IMR-90 (cell line): ENCODE data around the gene ARHGAP18. TPM values are rescaled to one million over a fixed set of nuclear protein-coding genes. Genes with fewer than 3 reads are reported as not detected.
A peak's percentile ranks its signal among the peaks of the same experiment; 100 is the strongest.

Experiments used
- ATAC-seq: fragments of 200-7000 bp; cut with Tn5 transposase; 2 replicates; pipeline ENCODE4 v1.9.1; 2020; ENCODE audit warnings: low read depth, mild to moderate bottlenecking, moderate library complexity
- BruUV-seq: library from RNA; stranded (reverse); fragments of 400-500 nt; replicated peaks from 2 replicates; lab custom pipeline; 2021; lab: Mats Ljungman, UMichigan
- CTCF ChIA-PET: fragments of 300-600 bp; formaldehyde crosslinking; extraction: SDS; loops from one replicate; lab custom pipeline; 2021; ENCODE audit warnings: antibody characterized with exemption; lab: Yijun Ruan, JAX
- POLR2A ChIA-PET: fragments of 300-600 bp; sonication (Branson Sonifier 250); formaldehyde crosslinking; loops from one replicate; lab custom pipeline; 2022; ENCODE audit warnings: antibody characterized with exemption; ENCODE audit not compliant: unreplicated experiment; lab: Charles Lee
- DNase-seq: peaks from one replicate; pipeline ENCODE4 v3.0.0; 2013
- H2AFZ ChIP-seq: replicated peaks from 2 replicates; pipeline ENCODE3; 2013; ENCODE audit warnings: low read length, mild to moderate bottlenecking; ENCODE audit not compliant: poor library complexity
- H2AK5ac ChIP-seq: 2 replicates; pipeline ENCODE4 v1.6.1; 2013; ENCODE audit warnings: low read depth, low read length, inconsistent platforms
- H2AK9ac ChIP-seq: replicated peaks from 2 replicates; pipeline ENCODE3; 2013; ENCODE audit warnings: mild to moderate bottlenecking, low read depth, low read length, moderate library complexity; ENCODE audit not compliant: poor library complexity
- H2BK120ac ChIP-seq: 2 replicates; pipeline ENCODE4 v1.6.1; 2013; ENCODE audit warnings: low read depth, low read length, inconsistent platforms
- H2BK15ac ChIP-seq: 3 replicates; pipeline ENCODE4 v1.6.1; 2013; ENCODE audit warnings: low read depth, low read length, inconsistent platforms
- H2BK20ac ChIP-seq: 2 replicates; pipeline ENCODE4 v1.6.1; 2013; ENCODE audit warnings: low read depth, mild to moderate bottlenecking, inconsistent platforms, low read length, moderate library complexity
- H2BK5ac ChIP-seq: 2 replicates; pipeline ENCODE4 v1.6.1; 2013; ENCODE audit warnings: mild to moderate bottlenecking, low read depth, low read length, inconsistent platforms; ENCODE audit not compliant: poor library complexity, severe bottlenecking
- H3K14ac ChIP-seq: replicated peaks from 2 replicates; pipeline ENCODE4 v1.6.1; 2013; ENCODE audit warnings: low read depth, low read length, inconsistent platforms
- H3K18ac ChIP-seq: 2 replicates; pipeline ENCODE4 v1.6.1; 2013; ENCODE audit warnings: low read depth, low read length, control low read depth
- H3K23ac ChIP-seq: 2 replicates; pipeline ENCODE4 v1.6.1; 2013; ENCODE audit warnings: low read depth, low read length, inconsistent platforms
- H3K27ac ChIP-seq: 2 replicates; pipeline ENCODE4 v1.5.1; 2013; ENCODE audit warnings: mild to moderate bottlenecking, control low read depth, low read length; ENCODE audit not compliant: insufficient read depth
- H3K27me3 ChIP-seq: 2 replicates; pipeline ENCODE4 v1.6.1; 2013; ENCODE audit warnings: low read length; ENCODE audit not compliant: control insufficient read depth, insufficient read depth
- H3K36me3 ChIP-seq: 2 replicates; pipeline ENCODE4 v1.6.1; 2013; ENCODE audit warnings: low read length, mixed read lengths; ENCODE audit not compliant: control insufficient read depth, insufficient read depth
- H3K4ac ChIP-seq: 2 replicates; pipeline ENCODE4 v1.6.1; 2013; ENCODE audit warnings: low read depth, low read length, inconsistent platforms
- H3K4me1 ChIP-seq: 2 replicates; pipeline ENCODE4 v1.6.1; 2013; ENCODE audit warnings: low read length, mixed read lengths; ENCODE audit not compliant: control insufficient read depth, insufficient read depth
- H3K4me2 ChIP-seq: 2 replicates; pipeline ENCODE4 v1.6.1; 2013; ENCODE audit warnings: low read depth, mild to moderate bottlenecking, control low read depth, low read length, moderate library complexity
- H3K4me3 ChIP-seq: 2 replicates; pipeline ENCODE4 v1.5.1; 2013; ENCODE audit warnings: low read depth, mild to moderate bottlenecking, control low read depth, low read length, moderate library complexity; ENCODE audit not compliant: insufficient read depth
- H3K56ac ChIP-seq: 2 replicates; pipeline ENCODE4 v1.6.1; 2013; ENCODE audit warnings: low read length, inconsistent platforms; ENCODE audit not compliant: insufficient read depth; ENCODE audit errors: extremely low read depth
- H3K79me1 ChIP-seq, 2 experiments: 2 replicates each; pipeline ENCODE4 v1.6.1; 2013; ENCODE audit warnings: low read length in 2 of 2, inconsistent platforms in 1 of 2, low read depth in 1 of 2
- H3K9ac ChIP-seq: 2 replicates; pipeline ENCODE4 v1.6.1; 2013; ENCODE audit warnings: low read depth, low read length, control low read depth
- H3K9me1 ChIP-seq: 2 replicates; pipeline ENCODE4 v1.6.1; 2013; ENCODE audit warnings: low read length, inconsistent platforms; ENCODE audit not compliant: insufficient read depth
- H3K9me3 ChIP-seq: 2 replicates; pipeline ENCODE4 v1.6.1; 2013; ENCODE audit warnings: low read length; ENCODE audit not compliant: control insufficient read depth, insufficient read depth
- H4K20me1 ChIP-seq: 2 replicates; pipeline ENCODE4 v1.6.1; 2013; ENCODE audit warnings: low read length, inconsistent platforms; ENCODE audit not compliant: insufficient read depth
- H4K5ac ChIP-seq: 2 replicates; pipeline ENCODE4 v1.6.1; 2013; ENCODE audit warnings: mild to moderate bottlenecking, low read depth, low read length, control low read depth
- H4K8ac ChIP-seq, 2 experiments: 2 replicates each; pipeline ENCODE4 v1.6.1; 2013; ENCODE audit warnings: low read depth in 2 of 2, low read length in 2 of 2, control low read depth in 1 of 2, inconsistent platforms in 1 of 2
- H4K91ac ChIP-seq: 2 replicates; pipeline ENCODE4 v1.6.1; 2013; ENCODE audit warnings: low read depth, low read length, inconsistent platforms; ENCODE audit not compliant: insufficient read depth
- BHLHE40 ChIP-seq: fragments of 150-350 bp; IDR thresholded peaks from 2 replicates; pipeline ENCODE4 v1.6.1; 2016; ENCODE audit warnings: mild to moderate bottlenecking, low read depth, low read length
- ELK1 ChIP-seq: fragments of 150-350 bp; IDR thresholded peaks from 2 replicates; pipeline ENCODE4 v1.6.1; 2016; ENCODE audit warnings: low read depth, mild to moderate bottlenecking, low read length, moderate library complexity, borderline replicate concordance
- NFE2L2 ChIP-seq: fragments of 150-350 bp; IDR thresholded peaks from 2 replicates; pipeline ENCODE4 v1.6.1; 2016; ENCODE audit warnings: low read depth, mild to moderate bottlenecking, low read length
- WGBS, 2 experiments: methylation state at CpG; one replicate each; pipeline versions ENCODE4 v1.1.5 to v1.1.7; 2013; ENCODE audit warnings: missing lambda C conversion rate in 2 of 2; ENCODE audit not compliant: insufficient read length in 1 of 2; ENCODE audit errors: extremely low coverage in 2 of 2; 5-methylcytosine and 5-hydroxymethylcytosine counted together
- dilution Hi-C: fragments of 300-500 bp; cut with HindIII; formaldehyde crosslinking; loops from one replicate; pipeline ENCODE4 v1.14.3; 2018; ENCODE audit warnings: low sequenced_read_pairs; ENCODE audit not compliant: unreplicated experiment
- in situ Hi-C: fragments of 300-500 bp; cut with MboI; formaldehyde crosslinking; loops from 3 replicates; pipeline ENCODE4 v1.14.3; 2019; ENCODE audit warnings: low sequenced_read_pairs, inconsistent platforms, mixed read lengths
- intact Hi-C: fragments of 100-400 bp; cut with micrococcal nuclease; formaldehyde crosslinking; loops from 2 replicates; pipeline ENCODE4 v1.10.0; 2022
- polyA plus RNA-seq, 3 experiments: library from polyadenylated mRNA; depleted of rRNA; stranded (reverse); fragments of >200 nt; gene quantifications; 2 replicates each; pipeline ENCODE4 v1.2.3, GENCODE V29; 2012; ENCODE audit warnings: low replicate concordance in 1 of 3
- total RNA-seq: library from RNA; depleted of rRNA; stranded (reverse); fragments of >200 nt; gene quantifications from 2 replicates; pipeline ENCODE4 v1.2.3, GENCODE V29; 2012

The ARHGAP18 gene
- total and polyA plus RNA-seq, 2 of the 4 experiments (the other 2 are of a cell fraction), result 6.2 to 17.0 TPM

GRCh38 chr6:129607581-129608186, 102.3 kb downstream of the ARHGAP18 start:
- Histone ChIP-seq H3K23ac (no peak overlapping the region), H2BK20ac (no peak overlapping the region), H3K14ac (no peak overlapping the region), H3K4me2 (peak overlapping the region; percentile 4; the same call in 1 of the 2 replicates), H3K9me3 (no peaks in the 10 kb centered on the region), H3K9ac (no peak overlapping the region), H2BK5ac (no peak overlapping the region), H4K91ac (no peak overlapping the region), H3K27me3 (no peaks in the 10 kb centered on the region), H3K36me3 (no peaks in the 10 kb centered on the region; the same call in 1 of the 2 replicates), H3K27ac (no peak overlapping the region), H3K79me1 (peaks cover 0 to 12% of the 10 kb centered on the region in 2 experiments; a peak in 2 of 4 replicates), H4K20me1 (no peaks in the 10 kb centered on the region), H3K4me3 (no peak overlapping the region), H3K9me1 (no peaks in the 10 kb centered on the region), H2AK5ac (no peak overlapping the region), H2AK9ac (no peak overlapping the region), H3K4ac (no peak overlapping the region), H4K8ac (no peak overlapping the region), H3K4me1 (peaks cover 4% of the 10 kb centered on the region; the same call in 1 of the 2 replicates), H3K56ac (no peak overlapping the region), H3K18ac (no peak overlapping the region), H2BK15ac (no peak overlapping the region), H2AFZ (no peak overlapping the region), H2BK120ac (no peak overlapping the region), H4K5ac (no peak overlapping the region)
- no peak for ATAC-seq
- WGBS, 2 experiments, result no CpG with 5 or more reads among the region's 6 CpGs
- BruUV-seq, result no TSS peak
- CTCF ChIA-PET, result interaction anchor here (0.5 to 0.7 kb wide), 4 partner anchors 10 to 543 kb away, joined by 3 to 4 read pairs (median 4); no protein-coding TSS in a partner anchor
- in situ Hi-C loops (no loop called here), intact Hi-C loops (no loop called here), dilution Hi-C loops (no loop called here)
- POLR2A ChIA-PET, result no interaction called here
- TF ChIP-seq NFE2L2, result no peak
- TF ChIP-seq BHLHE40, result no peak
- TF ChIP-seq ELK1, result no peak
- peak; percentile 30 for DNase-seq
